ENCODE data around the gene CENPF. TPM values are rescaled to one million over a fixed set of nuclear protein-coding genes. Genes with fewer than 3 reads are reported as not detected.

The CENPF gene
- total RNA-seq, 1 experiment from 2014 or later, result 113 TPM

GRCh38 chr1:214615871-214616270, 12.9 kb downstream of the CENPF start:
- H3K79me1 ChIP-seq (ENCODE audit: insufficient read depth, low read depth, low read length, poor library complexity, severe bottlenecking), result peaks cover 3% of the 10 kb centered on the region
- no peak overlapping the region for H2BK15ac ChIP-seq (ENCODE audit: low read depth, low read length)
- H3K4me1 ChIP-seq (ENCODE audit: insufficient read depth, low read length), result no peaks in the 10 kb centered on the region; the same call in 1 of the 2 replicates
- Mint-ChIP-seq H3K36me3 (ENCODE audit: insufficient read depth in 1 of 3, low read depth in 3 of 3) (peaks cover 42 to 74% (median 70%) of the 10 kb centered on the region in 3 experiments), H3K4me3 (no peak overlapping the region), H3K4me1 (peaks cover 3 to 6% of the 10 kb centered on the region in 2 experiments; a peak in 3 of 4 replicates), H3K27ac (no peak overlapping the region), H3K27me3 (ENCODE audit: low read depth) (no peaks in the 10 kb centered on the region), H3K9me3 (no peaks in the 10 kb centered on the region; a peak in 1 of 5 replicates)
- H3K14ac ChIP-seq (ENCODE audit: insufficient read depth, low read length), result no peak overlapping the region
- no peak overlapping the region for H2BK12ac ChIP-seq (ENCODE audit: insufficient read length, low read depth, low read length)
- no peaks in the 10 kb centered on the region for H3K23me2 ChIP-seq (ENCODE audit: insufficient read length, low read depth, low read length, poor library complexity, severe bottlenecking)
- no peak overlapping the region for H3K4me2 ChIP-seq (ENCODE audit: insufficient read depth, insufficient read length, low read length)
- no peak overlapping the region for H2AFZ ChIP-seq (ENCODE audit: low read length)
- H4K5ac ChIP-seq (ENCODE audit: insufficient read length, low read depth, low read length), result no peak overlapping the region
- no peak overlapping the region for H3K23ac ChIP-seq (ENCODE audit: insufficient read length, low read depth, low read length)
- H3K18ac ChIP-seq (ENCODE audit: insufficient read length, low read depth, low read length), result no peak overlapping the region
- H2BK20ac ChIP-seq (ENCODE audit: low read depth, low read length, poor library complexity, severe bottlenecking), result no peak overlapping the region
- H3K9ac ChIP-seq (ENCODE audit: extremely low read depth, insufficient read length, low read length), result no peak overlapping the region
- no peaks in the 10 kb centered on the region for H4K20me1 ChIP-seq (ENCODE audit: control insufficient read depth, insufficient read depth, insufficient read length)
- H3K27me3 ChIP-seq (ENCODE audit: insufficient read depth, low read length), result no peaks in the 10 kb centered on the region
- no CpG with 5 or more reads among the region's 3 CpGs for WGBS (ENCODE audit: extremely low coverage, insufficient read length, low lambda C conversion rate)
- no peak overlapping the region for H3K4ac ChIP-seq (ENCODE audit: low read depth, low read length)
- H2BK5ac ChIP-seq (ENCODE audit: insufficient read length, low read length), result no peak overlapping the region
- H3K79me2 ChIP-seq (ENCODE audit: insufficient read depth, low read length), result peaks cover 22% of the 10 kb centered on the region; the same call in 1 of the 2 replicates
- H2BK120ac ChIP-seq (ENCODE audit: low read depth, low read length, poor library complexity, severe bottlenecking), result no peak overlapping the region
- H3K27ac ChIP-seq (ENCODE audit: insufficient read length, low read depth, low read length), result no peak overlapping the region
- no peaks in the 10 kb centered on the region for H3K9me3 ChIP-seq (ENCODE audit: control insufficient read depth, low read depth, low read length)
- no peak overlapping the region for H4K91ac ChIP-seq (ENCODE audit: insufficient read length, low read depth, low read length)
- TF ChIP-seq CTCF (conservative IDR thresholded peaks at IDR 0.05), result no peak
- no peak overlapping the region for H2AK5ac ChIP-seq (ENCODE audit: insufficient read length, low read length)
- H3T11ph ChIP-seq (ENCODE audit: low read length), result no peak overlapping the region
- H3K56ac ChIP-seq (ENCODE audit: insufficient read length, low read depth, low read length), result no peak overlapping the region
- H4K8ac ChIP-seq (replicated peaks; ENCODE audit: insufficient read length, low read depth, low read length), result no peak overlapping the region
- DNase-seq, result no peak

Data from H9 (cell line).